Fibroblast of the aortic adventitia (primary cell): Measurements from ENCODE around the gene MUC5AC. TPM values are rescaled to one million over a fixed set of nuclear protein-coding genes. Genes with fewer than 3 reads are reported as not detected.
"Not testable (repeated sequence)": the region's sequence is repeated elsewhere in the genome, so short reads cannot be mapped to it uniquely, and the experiment has no call there.

ENCODE experiments used
- DNase-seq: peaks from one replicate; pipeline ENCODE4 v3.0.0-alpha.2; 2010; ENCODE audit warnings: low read depth
- H3K4me3 ChIP-seq: 2 replicates; pipeline ENCODE4 v1.5.1; 2011; ENCODE audit warnings: low read depth, mild to moderate bottlenecking, control low read depth, low read length, moderate library complexity
- total RNA-seq: library from RNA; depleted of rRNA; stranded (reverse); fragments of >200 nt; gene quantifications from 2 replicates; pipeline ENCODE4 v1.2.3, GENCODE V29; 2012; ENCODE audit warnings: low replicate concordance
- TF ChIP-seq, protein P1 (sequence below): IDR thresholded peaks from 2 replicates; pipeline ENCODE4 v1.5.1; 2011; ENCODE audit warnings: mild to moderate bottlenecking, low read length, control low read depth, inconsistent platforms; ENCODE audit not compliant: insufficient read depth

MUC5AC gene
- total RNA-seq, 1 donor = under 0.01 TPM

DNA sequence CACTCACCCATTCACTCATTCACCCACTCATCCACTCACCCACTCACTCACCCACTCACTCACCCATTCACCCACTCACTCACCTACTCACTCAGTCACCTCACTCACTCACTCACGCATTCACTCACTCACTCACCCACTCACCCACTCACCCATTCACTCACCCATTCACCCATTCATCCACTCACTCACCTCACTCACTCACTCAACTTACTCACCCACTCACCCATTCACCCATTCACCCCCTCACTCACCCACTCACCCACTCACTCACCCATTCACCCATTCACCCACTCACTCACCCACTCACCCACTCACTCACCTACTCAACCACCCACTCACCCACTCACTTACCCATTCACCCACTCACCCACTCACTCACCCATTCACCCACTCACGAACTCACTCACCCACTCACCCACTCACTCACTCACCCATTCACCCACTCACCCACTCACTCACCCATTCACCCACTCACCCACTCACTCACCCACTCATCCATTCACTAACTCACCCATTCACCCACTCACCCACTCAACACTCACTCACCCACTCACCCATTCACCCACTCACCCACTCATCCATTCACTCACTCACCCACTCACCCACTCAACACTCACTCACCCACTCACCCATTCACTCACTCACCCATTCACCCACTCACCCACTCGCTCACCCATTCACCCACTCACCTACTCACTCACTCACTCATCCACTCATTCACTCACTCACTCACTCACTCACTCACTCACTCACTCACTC is 13.7 kb downstream of the MUC5AC start:
- TF ChIP-seq, protein P1, sequence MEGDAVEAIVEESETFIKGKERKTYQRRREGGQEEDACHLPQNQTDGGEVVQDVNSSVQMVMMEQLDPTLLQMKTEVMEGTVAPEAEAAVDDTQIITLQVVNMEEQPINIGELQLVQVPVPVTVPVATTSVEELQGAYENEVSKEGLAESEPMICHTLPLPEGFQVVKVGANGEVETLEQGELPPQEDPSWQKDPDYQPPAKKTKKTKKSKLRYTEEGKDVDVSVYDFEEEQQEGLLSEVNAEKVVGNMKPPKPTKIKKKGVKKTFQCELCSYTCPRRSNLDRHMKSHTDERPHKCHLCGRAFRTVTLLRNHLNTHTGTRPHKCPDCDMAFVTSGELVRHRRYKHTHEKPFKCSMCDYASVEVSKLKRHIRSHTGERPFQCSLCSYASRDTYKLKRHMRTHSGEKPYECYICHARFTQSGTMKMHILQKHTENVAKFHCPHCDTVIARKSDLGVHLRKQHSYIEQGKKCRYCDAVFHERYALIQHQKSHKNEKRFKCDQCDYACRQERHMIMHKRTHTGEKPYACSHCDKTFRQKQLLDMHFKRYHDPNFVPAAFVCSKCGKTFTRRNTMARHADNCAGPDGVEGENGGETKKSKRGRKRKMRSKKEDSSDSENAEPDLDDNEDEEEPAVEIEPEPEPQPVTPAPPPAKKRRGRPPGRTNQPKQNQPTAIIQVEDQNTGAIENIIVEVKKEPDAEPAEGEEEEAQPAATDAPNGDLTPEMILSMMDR = no peak
- no peak overlapping the region for H3K4me3 ChIP-seq
- DNase-seq = no peak

DNA sequence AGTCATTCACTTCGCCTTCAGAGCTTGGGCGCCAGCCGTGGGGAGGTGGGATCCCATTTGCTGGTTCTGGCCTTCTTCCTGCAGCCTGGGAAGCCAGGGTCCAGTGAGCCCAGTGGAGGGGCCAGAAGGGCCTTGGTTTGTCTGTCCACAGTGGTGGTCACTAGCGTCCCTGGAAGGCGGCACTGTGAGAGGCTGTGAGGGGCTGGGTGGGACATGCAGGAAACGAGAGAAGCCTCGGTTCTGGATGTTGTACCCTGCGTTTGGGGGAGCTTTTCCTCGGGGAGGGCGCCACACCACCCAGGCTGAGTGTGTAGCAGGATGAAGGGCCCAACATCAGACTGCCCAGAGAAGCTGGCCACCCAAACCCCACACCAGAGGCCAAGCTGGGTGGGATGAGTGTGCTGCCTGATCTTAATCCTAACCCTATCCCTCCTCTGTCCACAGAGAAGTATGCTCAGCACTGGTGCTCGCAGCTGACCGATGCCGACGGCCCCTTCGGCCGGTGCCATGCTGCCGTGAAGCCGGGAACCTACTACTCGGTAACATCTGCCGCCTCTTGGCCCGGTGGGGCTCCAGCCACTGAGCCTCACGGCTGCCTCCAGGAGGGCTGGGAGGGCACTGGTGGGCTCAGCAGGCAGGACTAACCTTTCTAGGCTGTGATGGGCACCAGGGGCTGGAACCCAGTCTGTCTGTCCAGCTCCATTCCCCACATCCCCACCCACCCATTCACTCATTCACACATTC is 14.4 kb downstream of the MUC5AC start:
- no peak overlapping the region for H3K4me3 ChIP-seq
- TF ChIP-seq, protein P1 = no peak
- DNase-seq = no peak

DNA sequence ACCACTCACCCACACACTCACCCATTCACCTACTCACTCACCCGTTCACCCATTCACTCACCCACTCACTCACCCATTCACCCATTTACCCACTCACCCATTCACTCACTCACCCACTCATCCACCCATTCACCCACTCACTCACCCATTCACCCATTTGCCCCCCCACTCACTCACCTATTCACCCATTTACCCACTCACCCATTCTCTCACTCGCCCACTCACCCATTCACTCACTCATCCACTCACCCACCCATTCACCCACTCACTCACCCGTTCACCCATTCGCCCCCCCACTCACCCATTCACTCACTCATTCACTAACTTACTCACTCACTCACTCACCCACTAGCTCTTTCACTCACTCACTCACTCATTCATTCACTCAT is 15.0 kb downstream of the MUC5AC start:
- no peak for DNase-seq
- no peak overlapping the region for H3K4me3 ChIP-seq
- TF ChIP-seq, protein P1 = no peak

DNA sequence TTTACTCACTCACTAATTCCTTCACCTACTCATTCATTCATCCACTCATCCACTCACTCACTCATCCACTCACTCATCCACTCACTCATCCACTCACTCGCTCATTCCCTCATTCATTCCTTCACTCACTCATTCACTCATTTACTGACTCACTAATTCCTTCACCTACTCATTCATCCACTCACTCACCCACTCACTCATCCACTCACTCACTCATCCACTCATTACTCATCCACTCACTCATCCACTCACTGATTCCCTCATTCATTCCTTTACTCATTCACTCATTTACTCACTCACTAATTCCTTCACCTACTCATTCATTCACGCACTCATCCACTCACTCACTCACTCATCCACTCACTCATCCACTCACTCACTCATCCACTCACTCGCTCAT is 15.6 kb downstream of the MUC5AC start:
- DNase-seq = not testable (repeated sequence)

DNA sequence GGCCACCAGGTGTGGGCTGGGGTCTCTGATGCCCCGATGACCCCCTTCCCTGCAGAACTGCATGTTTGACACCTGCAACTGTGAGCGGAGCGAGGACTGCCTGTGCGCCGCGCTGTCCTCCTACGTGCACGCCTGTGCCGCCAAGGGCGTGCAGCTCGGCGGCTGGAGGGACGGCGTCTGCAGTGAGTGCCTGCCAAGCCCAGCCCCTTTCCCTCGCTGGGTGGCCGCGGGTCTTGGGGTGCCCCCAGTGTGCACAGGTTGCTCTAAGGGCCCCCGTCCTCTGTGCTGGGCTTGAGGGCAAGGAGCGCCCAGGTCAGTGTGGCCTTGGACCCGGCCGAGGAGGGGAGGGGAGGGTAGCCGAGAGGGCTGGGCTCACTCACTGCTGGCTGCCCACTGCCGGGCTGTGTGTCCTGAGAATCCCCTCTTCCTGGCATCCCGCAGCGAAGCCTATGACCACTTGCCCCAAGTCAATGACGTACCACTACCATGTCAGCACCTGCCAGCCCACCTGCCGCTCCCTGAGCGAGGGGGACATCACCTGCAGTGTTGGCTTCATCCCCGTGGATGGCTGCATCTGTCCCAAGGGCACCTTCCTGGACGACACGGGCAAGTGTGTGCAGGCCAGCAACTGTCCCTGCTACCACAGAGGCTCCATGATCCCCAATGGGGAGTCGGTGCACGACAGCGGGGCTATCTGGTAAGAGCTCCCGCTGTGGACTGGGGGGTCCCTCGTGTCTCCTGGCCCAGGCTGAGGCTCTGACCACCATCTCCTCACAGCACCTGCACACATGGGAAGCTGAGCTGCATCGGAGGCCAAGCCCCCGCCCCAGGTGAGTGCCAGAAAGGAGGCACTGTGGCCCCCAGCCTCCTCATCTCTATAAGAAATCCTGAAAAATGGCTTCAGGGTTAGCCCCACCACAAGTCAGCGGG is 17.0 kb downstream of the MUC5AC start:
- DNase-seq = no peak
- TF ChIP-seq, protein P1 = no peak
- H3K4me3 ChIP-seq = no peak overlapping the region

More for the DNA sequence above, 15.6 kb downstream of the MUC5AC start:
- H3K4me3 ChIP-seq = not testable (repeated sequence)

DNA sequence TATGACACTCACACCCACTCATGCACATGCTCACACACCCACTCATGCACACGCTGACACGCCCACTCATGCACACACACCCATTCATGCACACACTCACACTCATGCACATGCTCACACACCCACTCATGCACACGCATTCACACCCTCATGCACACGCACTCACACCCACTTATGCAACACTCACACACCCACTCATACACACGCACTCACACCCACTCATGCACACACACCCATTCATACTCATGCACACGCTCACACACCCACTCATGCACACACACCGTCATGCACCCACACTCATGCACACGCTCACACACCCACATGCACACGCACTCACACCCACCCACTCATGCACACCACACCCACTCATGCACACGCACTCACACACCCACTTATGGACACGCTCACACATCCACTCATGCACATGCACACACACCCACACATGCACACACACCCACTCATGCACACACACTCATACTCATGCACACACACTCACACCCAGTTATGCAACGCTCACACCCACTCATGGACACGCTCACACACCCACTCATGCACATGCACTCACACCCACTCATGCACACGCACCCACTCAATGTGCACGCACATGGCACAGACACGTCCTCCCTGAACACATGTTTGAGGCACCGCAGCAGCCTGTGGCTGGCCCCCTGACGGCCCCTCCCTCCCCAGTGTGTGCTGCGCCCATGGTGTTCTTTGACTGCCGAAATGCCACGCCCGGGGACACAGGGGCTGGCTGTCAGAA is 17.9 kb downstream of the MUC5AC start:
- H3K4me3 ChIP-seq = no peak overlapping the region
- TF ChIP-seq, protein P1 = no peak

More for the DNA sequence above, 17.9 kb downstream of the MUC5AC start:
- DNase-seq = no peak
